HepG2 (cell line): ENCODE data around the gene CACNA1I. TPM values are rescaled to one million over a fixed set of nuclear protein-coding genes. Genes with fewer than 3 reads are reported as not detected.

Experiments used
- ATAC-seq: fragments of 200-7000 bp; cut with Tn5 transposase; 3 replicates; pipeline ENCODE4 v1.9.1; 2020; ENCODE audit warnings: mild to moderate bottlenecking, moderate library complexity
- BruUV-seq: library from RNA; stranded (reverse); fragments of 400-500 nt; replicated peaks from 2 replicates; lab custom pipeline; 2021; lab: Mats Ljungman, UMichigan
- CTCF ChIA-PET: fragments of 300-600 bp; formaldehyde crosslinking; extraction: SDS; loops from one replicate; lab custom pipeline; 2021; ENCODE audit warnings: low total read pairs, inconsistent platforms, low intra/inter-chr PET ratio; lab: Yijun Ruan, JAX
- POLR2A ChIA-PET: fragments of 350-600 bp; sonication (Branson Sonifier 250); formaldehyde crosslinking; loops from one replicate; lab custom pipeline; 2020; ENCODE audit warnings: antibody characterized with exemption, inconsistent platforms; lab: Yijun Ruan, JAX
- DNase-seq: peaks from one replicate; pipeline ENCODE4 v3.0.0-alpha.2; 2015; ENCODE audit warnings: low spot score
- FAIRE-seq: peaks from 3 replicates; lab custom pipeline; 2011; peaks lifted over from hg19 to GRCh38; lab: Jason Lieb, UNC
- H2AFZ ChIP-seq: one replicate; pipeline ENCODE4 v1.6.1; 2011; ENCODE audit warnings: low read length, inconsistent platforms
- H3K27ac ChIP-seq: fragments of 300-600 bp; 3 replicates; pipeline ENCODE4 v1.8.0; 2011; ENCODE audit warnings: mixed run types, mild to moderate bottlenecking, mixed read lengths, low read length, inconsistent platforms; ENCODE audit not compliant: insufficient read depth; ENCODE audit errors: extremely low read length
- H3K27me3 ChIP-seq, 2 experiments: fragments of 200-600 bp in 1 of 2; 2 replicates in 1 of 2; 3 replicates in 1 of 2; pipeline versions ENCODE4 v1.6.0 to v1.8.0; 2011; ENCODE audit warnings: low read length in 2 of 2, mild to moderate bottlenecking in 2 of 2, moderate library complexity in 2 of 2, inconsistent platforms in 1 of 2; ENCODE audit not compliant: insufficient read depth in 2 of 2, control insufficient read depth in 1 of 2
- H3K36me3 ChIP-seq, 2 experiments: fragments of 200-600 bp in 1 of 2; replicated peaks in 1 of 2; 2 replicates in 1 of 2; 3 replicates in 1 of 2; pipeline versions ENCODE4 v1.5.1 to v1.8.0; 2011; ENCODE audit warnings: low read length in 2 of 2, inconsistent platforms in 1 of 2; ENCODE audit not compliant: insufficient read depth in 2 of 2, control insufficient read depth in 1 of 2
- H3K4me1 ChIP-seq: 2 replicates; pipeline ENCODE4 v1.5.1; 2012; ENCODE audit warnings: low read length, inconsistent platforms; ENCODE audit not compliant: insufficient read depth
- H3K4me2 ChIP-seq: 2 replicates; pipeline ENCODE4 v1.6.0; 2011; ENCODE audit warnings: low read depth, low read length, inconsistent platforms
- H3K4me3 ChIP-seq, 3 experiments: fragments of 200-600 bp in 1 of 3; sonication (generic), shearing (Covaris generic) in 1 of 3; replicated peaks in 1 of 3; 2 replicates each; pipeline ENCODE4 v1.5.1; 2011 to 2016; ENCODE audit warnings: low read length in 3 of 3, inconsistent platforms in 2 of 3, low read depth in 2 of 3, mild to moderate bottlenecking in 2 of 3, control low read depth in 1 of 3, mixed read lengths in 1 of 3; ENCODE audit not compliant: insufficient read depth in 1 of 3
- H3K79me2 ChIP-seq: one replicate; pipeline ENCODE4 v1.6.1; 2011; ENCODE audit warnings: low read length, inconsistent platforms; ENCODE audit not compliant: insufficient read depth
- H3K9ac ChIP-seq: 2 replicates; pipeline ENCODE4 v1.6.0; 2011; ENCODE audit warnings: mild to moderate bottlenecking, low read depth, low read length, inconsistent platforms; ENCODE audit not compliant: insufficient read depth
- H3K9me3 ChIP-seq: 2 replicates; pipeline ENCODE4 v1.5.1; 2012; ENCODE audit warnings: mild to moderate bottlenecking, low read length
- H4K20me1 ChIP-seq: 2 replicates; pipeline ENCODE4 v1.6.0; 2011; ENCODE audit warnings: inconsistent platforms, mild to moderate bottlenecking, low read length, moderate library complexity; ENCODE audit not compliant: insufficient read depth
- BORCS8-MEF2B ChIP-seq: sonication (generic); formaldehyde crosslinking; IDR thresholded peaks from 2 replicates; pipeline ENCODE4 v1.8.0; 2022; ENCODE audit warnings: mild to moderate bottlenecking, missing genetic modification reagents
- CBX2 ChIP-seq, 2 experiments: fragments of 200-600 bp in 1 of 2; sonication (generic); formaldehyde crosslinking in 1 of 2; IDR thresholded peaks; 2 replicates each; pipeline versions ENCODE4 v1.7.0 to v1.8.1; 2018 to 2022; ENCODE audit warnings: low read depth in 2 of 2, low read length in 1 of 2, mild to moderate bottlenecking in 1 of 2, missing genetic modification reagents in 1 of 2
- GATAD1 ChIP-seq: IDR thresholded peaks from 2 replicates; pipeline ENCODE4 v1.6.1; 2016; ENCODE audit warnings: missing genetic modification reagents, missing compliant biosample characterization
- HDAC1 ChIP-seq: sonication (generic); formaldehyde crosslinking; IDR thresholded peaks from 2 replicates; pipeline ENCODE4 v1.5.1; 2020; ENCODE audit warnings: mild to moderate bottlenecking, missing genetic modification reagents
- ISX ChIP-seq: sonication (generic); formaldehyde crosslinking; conservative IDR thresholded peaks from 2 replicates; pipeline ENCODE4 v1.5.0; 2020; ENCODE audit warnings: missing genetic modification reagents
- MEIS2 ChIP-seq: sonication (generic); formaldehyde crosslinking; IDR thresholded peaks from 2 replicates; pipeline ENCODE4 v1.9.0; 2021; ENCODE audit warnings: mild to moderate bottlenecking, missing genetic modification reagents
- SAFB2 ChIP-seq: sonication (generic); formaldehyde crosslinking; IDR thresholded peaks from 2 replicates; pipeline ENCODE4 v1.5.1; 2020; ENCODE audit warnings: missing genetic modification reagents, low read depth, mild to moderate bottlenecking, borderline replicate concordance
- ZNF24 ChIP-seq: fragments of 450-650 bp; IDR thresholded peaks from 2 replicates; pipeline ENCODE4 v1.6.1; 2017; ENCODE audit warnings: antibody characterized with exemption, mild to moderate bottlenecking
- WGBS: methylation state at CpG from one replicate; pipeline ENCODE4 v1.1.6; 2017; ENCODE audit warnings: low lambda C conversion rate; 5-methylcytosine and 5-hydroxymethylcytosine counted together
- in situ Hi-C: cut with HindIII; loops from 2 replicates; pipeline ENCODE4 v1.10.0; 2017; ENCODE audit warnings: low pct_unique_long_range_greater_than_20kb; ENCODE audit not compliant: extremely low pct_ligation_motif_present
- intact Hi-C: fragments of 100-400 bp; cut with micrococcal nuclease; formaldehyde crosslinking; loops from one replicate; pipeline ENCODE4 v1.10.0; 2022; ENCODE audit not compliant: unreplicated experiment
- polyA plus RNA-seq, 8 experiments: library from polyadenylated mRNA; depleted of rRNA in 3 of 8; stranded (reverse) in 7 of 8; unstranded in 1 of 8; fragments of >200 nt; fragmentation: Illumina TruSeq in 4 of 8; extraction: Trizol in 4 of 8; gene quantifications; 2 replicates each; pipeline versions ENCODE4 v1.2.1 to v1.2.3, GENCODE V29; 2011 to 2016; ENCODE audit warnings: low read depth in 4 of 8, missing spikeins in 1 of 8, mixed read lengths in 1 of 8; ENCODE audit not compliant: insufficient read depth in 1 of 8
- total RNA-seq, 5 experiments: library from RNA; depleted of rRNA; stranded (reverse); fragments of >200 nt; fragmentation: Illumina TruSeq; extraction: Trizol; gene quantifications; 2 replicates each; pipeline ENCODE4 v1.2.3, GENCODE V29; 2016; ENCODE audit warnings: low read depth in 1 of 5
- TF ChIP-seq, protein P1 (sequence below): sonication (generic); formaldehyde crosslinking; IDR thresholded peaks from 2 replicates; pipeline ENCODE4 v1.4.0; 2020; ENCODE audit warnings: missing genetic modification reagents
- TF ChIP-seq, protein P2 (sequence below): sonication (generic); formaldehyde crosslinking; IDR thresholded peaks from 2 replicates; pipeline ENCODE4 v1.5.1; 2020; ENCODE audit warnings: missing genetic modification reagents, mild to moderate bottlenecking, borderline replicate concordance
- TF ChIP-seq, protein P3 (sequence below): sonication (generic); formaldehyde crosslinking; IDR thresholded peaks from 2 replicates; pipeline ENCODE4 v1.4.0; 2020; ENCODE audit warnings: mild to moderate bottlenecking, missing genetic modification reagents
- TF ChIP-seq, protein P4 (sequence below): sonication (generic); formaldehyde crosslinking; IDR thresholded peaks from 2 replicates; pipeline ENCODE4 v1.8.0; 2022; ENCODE audit warnings: mild to moderate bottlenecking, missing genetic modification reagents, borderline replicate concordance
- TF ChIP-seq, protein P5 (sequence below): sonication (generic); formaldehyde crosslinking; IDR thresholded peaks from 2 replicates; pipeline ENCODE4 v1.8.1; 2023; ENCODE audit warnings: missing genetic modification reagents, mild to moderate bottlenecking, borderline replicate concordance

Gene CACNA1I
- total and polyA plus RNA-seq, 2 of the 13 experiments (the other 11 are each of a cell fraction or from before 2014, with no cell fraction given), result not detected

DNA sequence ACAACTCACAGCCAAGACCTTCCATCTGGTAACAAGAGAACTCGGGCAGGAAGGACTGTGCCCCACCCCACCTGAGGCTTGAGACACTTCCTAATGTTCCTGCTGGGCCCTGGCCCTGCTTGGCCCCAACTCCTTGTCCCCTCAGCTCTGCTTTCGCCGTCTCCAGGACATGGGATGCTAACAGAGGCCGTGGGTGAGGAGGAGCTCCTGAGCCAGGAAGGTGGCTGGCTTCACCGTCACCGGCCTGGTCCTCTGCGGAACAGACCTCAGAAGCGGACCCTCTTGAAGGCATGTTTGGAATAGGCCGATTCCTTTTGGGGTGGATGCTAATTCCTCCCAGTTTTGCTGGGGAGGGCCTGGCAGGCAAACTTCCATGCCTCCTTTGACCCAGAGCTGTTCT, 154.3 kb downstream of the CACNA1I start:
- CTCF ChIA-PET, result no interaction called here
- no peaks in the 10 kb centered on the region for H3K4me1 ChIP-seq
- no peak for ATAC-seq
- BruUV-seq, result no TSS peak
- no peak overlapping the region for H3K4me2 ChIP-seq
- H3K9ac ChIP-seq, result no peak overlapping the region
- POLR2A ChIA-PET, result no interaction called here
- no peak overlapping the region for H3K4me3 ChIP-seq
- in situ Hi-C loops, result no loop called here
- WGBS, result 31% methylated on average over 7 of the region's 9 CpGs
- peaks cover 2 to 23% of the 10 kb centered on the region in 2 experiments; a peak in 3 of 5 replicates for H3K27me3 ChIP-seq
- no peak overlapping the region for H3K27ac ChIP-seq
- H2AFZ ChIP-seq, result no peak overlapping the region
- no peak for FAIRE-seq
- no peak for DNase-seq
- TF ChIP-seq, protein P1, sequence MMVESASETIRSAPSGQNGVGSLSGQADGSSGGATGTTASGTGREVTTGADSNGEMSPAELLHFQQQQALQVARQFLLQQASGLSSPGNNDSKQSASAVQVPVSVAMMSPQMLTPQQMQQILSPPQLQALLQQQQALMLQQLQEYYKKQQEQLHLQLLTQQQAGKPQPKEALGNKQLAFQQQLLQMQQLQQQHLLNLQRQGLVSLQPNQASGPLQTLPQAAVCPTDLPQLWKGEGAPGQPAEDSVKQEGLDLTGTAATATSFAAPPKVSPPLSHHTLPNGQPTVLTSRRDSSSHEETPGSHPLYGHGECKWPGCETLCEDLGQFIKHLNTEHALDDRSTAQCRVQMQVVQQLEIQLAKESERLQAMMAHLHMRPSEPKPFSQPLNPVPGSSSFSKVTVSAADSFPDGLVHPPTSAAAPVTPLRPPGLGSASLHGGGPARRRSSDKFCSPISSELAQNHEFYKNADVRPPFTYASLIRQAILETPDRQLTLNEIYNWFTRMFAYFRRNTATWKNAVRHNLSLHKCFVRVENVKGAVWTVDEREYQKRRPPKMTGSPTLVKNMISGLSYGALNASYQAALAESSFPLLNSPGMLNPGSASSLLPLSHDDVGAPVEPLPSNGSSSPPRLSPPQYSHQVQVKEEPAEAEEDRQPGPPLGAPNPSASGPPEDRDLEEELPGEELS (CRISPR knock-in tag), result no peak
- TF ChIP-seq, all 625 proteins: peak for 0
- intact Hi-C loops, result no loop called here
- Histone ChIP-seq H4K20me1 (no peaks in the 10 kb centered on the region), H3K9me3 (no peaks in the 10 kb centered on the region), H3K79me2 (no peaks in the 10 kb centered on the region), H3K36me3 (no peaks in the 10 kb centered on the region)

DNA sequence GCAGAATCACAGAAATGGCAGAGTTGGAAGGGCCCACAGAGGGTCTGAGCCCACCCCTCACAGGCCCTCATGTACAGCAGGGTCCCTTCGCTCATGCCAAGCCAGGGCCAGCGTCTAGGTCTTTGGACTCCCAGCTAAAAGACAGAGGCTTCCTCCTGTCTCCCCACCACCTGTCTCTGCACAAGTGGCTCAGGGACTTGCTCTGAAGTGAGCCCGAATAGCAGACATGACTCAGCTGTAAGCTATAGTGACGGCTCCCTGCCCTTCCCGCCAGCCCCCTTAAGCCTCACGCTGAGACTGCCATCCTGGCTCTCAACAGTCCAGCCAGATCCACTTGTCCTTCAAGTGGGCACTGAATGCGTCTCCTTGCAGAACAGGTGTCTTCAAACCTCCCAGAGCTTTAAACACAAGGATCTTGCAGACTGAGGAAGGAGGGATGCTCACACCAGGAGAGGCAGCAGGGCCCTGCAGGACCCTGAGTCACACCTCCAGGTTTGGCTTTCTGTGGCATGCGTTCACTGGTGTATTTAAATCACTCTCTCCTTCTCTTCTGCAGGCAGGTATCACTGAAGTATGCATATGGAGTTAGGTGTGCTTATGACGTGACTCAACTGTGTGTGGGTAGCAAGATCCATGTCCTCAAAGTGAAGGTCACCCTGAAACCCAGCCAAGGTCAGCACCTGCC, 154.9 kb downstream of the CACNA1I start:
- ChIA-PET POLR2A (no interaction called here), CTCF (no interaction called here)
- DNase-seq (no peak), FAIRE-seq (no peak), ATAC-seq (no peak)
- H3K4me3 ChIP-seq, result no peak overlapping the region
- in situ Hi-C loops, result no loop called here
- no peak overlapping the region for H3K27ac ChIP-seq
- H4K20me1 ChIP-seq, result no peaks in the 10 kb centered on the region
- H3K27me3 ChIP-seq, result peaks cover 2 to 23% of the 10 kb centered on the region in 2 experiments; a peak in 3 of 5 replicates
- no peaks in the 10 kb centered on the region for H3K79me2 ChIP-seq
- BruUV-seq, result no TSS peak
- H3K9ac ChIP-seq, result no peak overlapping the region
- H3K9me3 ChIP-seq, result no peaks in the 10 kb centered on the region
- intact Hi-C loops, result no loop called here
- no peak overlapping the region for H2AFZ ChIP-seq
- H3K4me2 ChIP-seq, result no peak overlapping the region
- H3K36me3 ChIP-seq, result no peaks in the 10 kb centered on the region
- 18% methylated on average over 8 of the region's 9 CpGs for WGBS
- H3K4me1 ChIP-seq, result no peaks in the 10 kb centered on the region
- TF ChIP-seq SAFB2 (no peak), HDAC1 (CRISPR knock-in tag) (no peak), ISX (CRISPR knock-in tag) (no peak), ZNF24 (no peak), MEIS2 (CRISPR knock-in tag) (no peak), BORCS8-MEF2B (CRISPR knock-in tag) (no peak), CBX2 (IDR thresholded peaks at IDR 0.05; ENCODE audit: low read depth, low read length) (no peak), CBX2 (CRISPR knock-in tag; IDR thresholded peaks at IDR 0.05; ENCODE audit: low read depth) (no peak), GATAD1 (no peak)
- TF ChIP-seq, protein P2, sequence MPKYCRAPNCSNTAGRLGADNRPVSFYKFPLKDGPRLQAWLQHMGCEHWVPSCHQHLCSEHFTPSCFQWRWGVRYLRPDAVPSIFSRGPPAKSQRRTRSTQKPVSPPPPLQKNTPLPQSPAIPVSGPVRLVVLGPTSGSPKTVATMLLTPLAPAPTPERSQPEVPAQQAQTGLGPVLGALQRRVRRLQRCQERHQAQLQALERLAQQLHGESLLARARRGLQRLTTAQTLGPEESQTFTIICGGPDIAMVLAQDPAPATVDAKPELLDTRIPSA (CRISPR knock-in tag), result no peak
- TF ChIP-seq, protein P3, sequence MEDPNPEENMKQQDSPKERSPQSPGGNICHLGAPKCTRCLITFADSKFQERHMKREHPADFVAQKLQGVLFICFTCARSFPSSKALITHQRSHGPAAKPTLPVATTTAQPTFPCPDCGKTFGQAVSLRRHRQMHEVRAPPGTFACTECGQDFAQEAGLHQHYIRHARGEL (CRISPR knock-in tag), result no peak
- TF ChIP-seq, protein P4, sequence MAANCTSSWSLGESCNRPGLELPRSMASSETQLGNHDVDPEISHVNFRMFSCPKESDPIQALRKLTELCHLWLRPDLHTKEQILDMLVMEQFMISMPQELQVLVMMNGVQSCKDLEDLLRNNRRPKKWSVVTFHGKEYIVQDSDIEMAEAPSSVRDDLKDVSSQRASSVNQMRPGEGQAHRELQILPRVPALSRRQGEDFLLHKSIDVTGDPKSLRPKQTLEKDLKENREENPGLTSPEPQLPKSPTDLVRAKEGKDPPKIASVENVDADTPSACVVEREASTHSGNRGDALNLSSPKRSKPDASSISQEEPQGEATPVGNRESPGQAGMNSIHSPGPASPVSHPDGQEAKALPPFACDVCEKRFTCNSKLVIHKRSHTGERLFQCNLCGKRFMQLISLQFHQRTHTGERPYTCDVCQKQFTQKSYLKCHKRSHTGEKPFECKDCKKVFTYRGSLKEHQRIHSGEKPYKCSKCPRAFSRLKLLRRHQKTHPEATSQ (CRISPR knock-in tag), result no peak
- TF ChIP-seq, protein P5, sequence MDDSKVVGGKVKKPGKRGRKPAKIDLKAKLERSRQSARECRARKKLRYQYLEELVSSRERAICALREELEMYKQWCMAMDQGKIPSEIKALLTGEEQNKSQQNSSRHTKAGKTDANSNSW, result no peak
